Endometrial microvascular endothelial cells (primary cell): ENCODE results near the gene DENND4A. TPM values are rescaled to one million over a fixed set of nuclear protein-coding genes. Genes with fewer than 3 reads are reported as not detected.
"Not testable (repeated sequence)": the region's sequence is repeated elsewhere in the genome, so short reads cannot be mapped to it uniquely, and the experiment has no call there.

Experiments
- in situ Hi-C: cut with HindIII; loops from 2 replicates; pipeline ENCODE4 v1.10.0; 2017; ENCODE audit warnings: low sequenced_read_pairs, low pct_unique_long_range_greater_than_20kb; ENCODE audit errors: inconsistent ontology term
- total RNA-seq: library from RNA; depleted of rRNA; stranded (reverse); fragments of >200 nt; gene quantifications from one replicate; pipeline ENCODE4 v1.2.3, GENCODE V29; 2015; ENCODE audit errors: inconsistent ontology term

DENND4A gene
- total RNA-seq, 1 donor from 2014 or later, result 21.2 TPM

GRCh38 chr15:65792988-65793817 lies 1.1 kb upstream of the DENND4A start:
- in situ Hi-C loops, result no loop called here

DNA sequence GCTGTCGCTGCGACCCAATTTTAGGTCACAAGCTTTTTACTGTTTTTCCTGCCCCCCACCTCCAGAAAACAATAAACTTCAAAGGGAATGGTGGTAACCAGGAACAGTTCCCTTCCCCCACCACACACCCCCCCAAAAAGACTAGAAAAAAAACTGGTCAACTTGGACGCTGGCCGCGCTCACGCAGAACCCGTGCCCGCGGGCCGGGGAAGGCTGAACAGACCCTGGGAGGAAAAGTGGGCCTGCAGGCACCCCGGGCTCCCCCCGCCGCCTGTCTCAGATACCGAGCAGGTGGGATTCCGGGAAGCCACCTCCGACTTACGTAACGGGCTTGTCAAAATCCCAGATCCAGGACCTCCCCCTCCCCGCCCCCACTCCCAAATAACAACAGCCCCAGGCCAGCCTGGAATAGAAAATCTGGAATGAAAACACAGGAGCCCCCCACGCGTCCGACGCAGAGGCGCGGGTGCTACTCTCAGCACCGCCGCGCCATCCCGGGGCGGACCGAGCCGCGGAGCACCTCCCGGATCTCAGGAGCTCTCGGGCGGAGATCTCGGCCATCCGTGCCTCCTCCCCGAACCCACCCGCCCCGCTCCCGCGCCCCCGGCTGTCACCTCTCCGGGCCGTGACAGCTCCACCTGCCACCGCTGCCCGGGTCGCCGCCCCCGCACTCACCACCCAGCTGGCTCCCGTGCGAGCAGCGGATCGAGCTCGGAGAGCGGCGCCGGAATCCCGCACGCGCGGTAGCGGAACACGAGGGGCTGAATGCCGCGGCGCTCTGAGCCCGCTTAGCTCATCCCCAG lies 557 bp downstream of the DENND4A start:
- in situ Hi-C loops, result no loop called here

GRCh38 chr15:65790694-65791334 lies 1.3 kb downstream of the DENND4A start:
- in situ Hi-C loops, result no loop called here

DNA sequence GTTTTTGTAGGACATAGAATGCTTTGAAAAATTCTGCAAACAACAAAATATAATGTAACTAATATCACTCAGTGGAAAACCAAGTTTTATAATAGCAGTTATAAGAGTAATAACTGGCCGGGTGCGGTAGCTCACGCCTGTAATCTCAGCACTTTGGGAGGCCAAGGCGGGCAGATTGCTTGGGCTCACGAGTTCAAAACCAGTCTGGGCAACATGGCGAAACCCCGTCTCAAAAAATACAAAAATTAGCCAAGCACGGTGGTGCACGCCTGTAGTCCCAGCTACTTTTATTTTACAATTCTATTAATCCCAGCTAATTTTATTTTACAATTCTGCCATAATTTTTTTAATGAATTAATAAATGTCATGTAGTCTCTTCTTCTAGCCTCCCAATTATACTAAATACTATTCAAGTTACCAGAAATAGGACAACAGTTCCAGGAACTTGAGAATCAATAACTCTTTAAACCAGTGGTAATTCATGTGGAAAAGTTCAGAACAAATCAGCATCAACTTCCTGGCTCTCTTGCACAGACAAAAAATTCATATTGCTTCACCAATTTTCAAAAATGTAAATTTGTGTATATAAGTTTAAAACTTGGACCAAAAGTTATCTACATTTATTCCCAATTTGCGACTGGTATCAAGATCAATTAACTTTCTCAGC lies 2.2 kb downstream of the DENND4A start:
- in situ Hi-C loops, result no loop called here

DNA sequence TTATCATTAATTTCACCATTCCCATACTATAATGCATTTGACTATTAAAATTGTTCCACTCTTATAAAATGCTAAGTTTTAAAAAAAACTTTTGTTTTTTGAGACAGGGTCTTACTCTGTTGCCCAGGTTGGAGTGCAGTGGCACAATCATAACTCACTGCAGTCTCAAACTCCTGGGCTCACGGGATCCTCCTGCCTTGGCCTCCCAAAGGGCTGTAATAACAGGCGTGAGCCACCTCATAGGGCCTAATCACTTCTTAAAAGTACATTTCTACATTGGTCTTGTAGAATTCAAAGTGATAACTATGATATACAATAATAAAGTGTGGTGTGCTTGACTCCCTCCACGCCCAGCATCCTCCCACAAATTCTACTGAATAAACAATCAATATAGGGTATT lies 3.0 kb downstream of the DENND4A start:
- in situ Hi-C loops, result no loop called here

- in situ Hi-C loops, result no loop called here
These were observed 4.8 kb downstream of the DENND4A start for GRCh38 chr15:65787260-65787659.

DNA sequence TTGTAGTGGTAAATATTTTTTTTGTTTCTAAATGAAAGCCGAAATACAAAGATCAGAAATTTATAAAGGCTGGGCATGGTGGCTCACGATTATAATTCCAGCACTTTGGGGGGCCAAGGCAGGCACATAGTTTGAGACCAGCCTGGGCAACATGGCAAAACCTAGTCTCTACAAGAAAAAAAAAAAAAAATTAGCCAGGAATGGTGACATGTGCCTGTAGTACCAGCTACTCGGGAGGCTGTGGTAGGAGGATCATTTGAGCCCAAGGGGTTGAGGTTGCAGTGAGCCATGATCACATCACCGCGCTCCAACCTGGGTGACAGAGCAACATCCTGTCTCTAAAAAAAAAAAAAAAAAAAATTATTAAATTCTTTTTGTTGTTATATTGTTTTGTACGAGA lies 6.9 kb downstream of the DENND4A start:
- in situ Hi-C loops, result no loop called here

- in situ Hi-C loops, result no loop called here
These were observed 8.2 kb downstream of the DENND4A start for GRCh38 chr15:65783872-65784271.

GRCh38 chr15:65782096-65782495 lies 10.0 kb downstream of the DENND4A start:
- in situ Hi-C loops, result no loop called here

GRCh38 chr15:65778701-65779100 lies 13.4 kb downstream of the DENND4A start:
- in situ Hi-C loops, result not testable (repeated sequence)

- in situ Hi-C loops, result no loop called here
These were observed 13.8 kb downstream of the DENND4A start for GRCh38 chr15:65778269-65778668.

GRCh38 chr15:65777843-65778242 lies 14.2 kb downstream of the DENND4A start:
- in situ Hi-C loops, result no loop called here

DNA sequence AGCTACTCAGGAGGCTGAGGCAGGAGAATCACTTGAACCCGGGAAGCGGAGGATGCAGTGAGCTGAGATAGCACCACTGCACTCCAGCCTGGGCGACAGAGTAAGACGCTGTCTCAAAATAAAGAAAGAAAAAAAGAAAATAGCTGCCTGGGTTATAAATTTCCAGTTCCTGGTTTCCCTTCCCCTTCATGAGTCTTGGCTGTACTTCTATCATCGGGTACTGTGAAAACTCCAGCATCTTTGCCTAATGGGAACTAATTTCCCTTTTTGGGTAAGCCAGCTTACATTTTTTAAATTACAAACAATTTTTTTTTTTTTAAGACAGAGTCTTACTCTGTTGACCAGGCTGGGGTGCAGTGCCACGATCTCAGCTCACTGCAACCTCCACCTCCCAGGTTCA lies 15.0 kb downstream of the DENND4A start:
- in situ Hi-C loops, result no loop called here

DNA sequence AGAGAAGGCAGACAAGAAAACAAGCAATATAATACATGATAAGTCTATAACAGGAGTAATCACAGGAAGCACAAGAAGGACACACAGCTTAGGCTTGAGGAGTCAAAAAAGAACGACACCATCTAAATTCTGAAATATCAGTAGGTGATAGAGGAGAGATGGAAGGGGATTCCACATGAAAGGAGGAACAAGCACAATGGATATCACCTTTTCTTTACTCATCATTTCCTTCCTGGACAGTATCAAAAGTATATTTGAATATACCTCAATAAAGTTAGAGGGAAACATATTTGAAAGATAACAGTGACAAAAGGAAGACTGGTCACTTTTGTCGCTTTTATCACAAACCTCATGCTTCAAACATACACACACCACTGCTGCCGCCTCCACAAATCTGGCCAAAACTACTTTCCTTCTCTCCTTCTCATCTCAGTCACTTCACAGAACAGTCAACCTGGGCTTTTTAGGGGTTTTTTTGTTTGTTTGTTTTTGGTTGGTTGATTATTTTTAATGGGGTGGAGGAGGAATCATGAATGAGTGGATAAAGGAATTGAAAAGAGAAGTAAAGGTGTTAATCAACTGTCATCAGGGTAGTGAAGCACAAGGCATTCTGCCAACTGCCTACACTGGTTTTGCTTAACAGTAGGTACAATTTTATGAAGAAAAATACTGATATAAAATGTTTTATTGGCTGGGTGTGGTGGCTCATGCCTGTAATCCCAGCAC lies 18.5 kb downstream of the DENND4A start:
- in situ Hi-C loops, result no loop called here

DNA sequence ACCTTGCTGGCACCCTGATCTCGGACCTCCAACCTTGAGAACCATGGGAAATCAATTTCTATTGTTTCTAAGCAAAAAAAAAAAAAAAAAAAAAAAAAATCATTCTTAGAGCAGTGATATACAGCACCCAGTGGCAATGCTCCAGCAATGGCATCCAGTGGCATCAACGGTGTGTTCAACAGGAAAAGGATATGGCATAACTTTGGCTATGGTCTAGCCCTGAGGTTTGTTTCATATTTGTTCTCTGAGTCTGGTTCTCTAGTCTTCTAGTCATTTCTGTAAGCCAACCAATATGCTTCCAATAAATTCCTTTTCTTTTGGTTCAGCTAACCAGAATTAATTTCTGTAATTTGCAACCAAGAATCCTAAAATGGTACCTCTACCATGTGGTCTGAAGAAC lies 19.2 kb downstream of the DENND4A start:
- in situ Hi-C loops, result no loop called here

DNA sequence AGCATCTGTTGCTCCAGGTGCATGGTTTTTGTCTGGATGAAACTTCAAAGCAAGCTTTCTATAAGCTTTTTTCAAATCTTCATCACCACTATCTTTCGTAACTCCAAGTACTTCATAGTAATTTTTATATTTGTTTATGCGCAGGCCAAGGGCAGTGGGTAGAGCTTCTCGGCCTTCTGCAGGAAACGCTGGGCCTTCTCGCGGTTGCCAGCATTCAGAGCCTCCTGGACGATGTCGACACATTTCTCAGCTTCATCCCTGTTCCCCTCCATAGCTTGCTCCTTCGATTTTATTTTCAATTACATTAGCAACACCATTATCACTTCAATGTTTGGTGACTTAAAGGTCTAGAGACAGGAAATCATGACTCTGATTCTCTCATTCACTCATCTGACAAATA lies 20.2 kb downstream of the DENND4A start:
- in situ Hi-C loops, result no loop called here

DNA sequence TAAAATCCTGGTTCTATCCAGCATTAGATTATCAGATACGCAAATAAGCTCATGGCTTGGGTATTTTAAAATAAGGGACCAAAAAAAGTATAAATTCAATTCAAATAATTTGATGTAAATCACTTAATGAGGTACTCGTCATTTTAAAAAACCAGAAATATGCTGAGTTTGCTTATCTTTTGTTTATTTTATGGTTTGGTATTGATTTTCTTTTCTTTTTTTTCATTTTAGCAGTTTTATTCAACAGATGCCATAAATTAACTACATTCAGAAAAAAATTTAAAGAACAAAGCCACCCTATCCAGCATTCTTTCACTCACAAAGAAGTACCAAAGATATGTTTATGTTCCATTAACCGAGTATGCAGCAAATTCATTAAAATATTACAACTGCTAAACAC lies 22.6 kb downstream of the DENND4A start:
- in situ Hi-C loops, result no loop called here

GRCh38 chr15:65767895-65768294 lies 24.2 kb downstream of the DENND4A start:
- in situ Hi-C loops, result no loop called here

DNA sequence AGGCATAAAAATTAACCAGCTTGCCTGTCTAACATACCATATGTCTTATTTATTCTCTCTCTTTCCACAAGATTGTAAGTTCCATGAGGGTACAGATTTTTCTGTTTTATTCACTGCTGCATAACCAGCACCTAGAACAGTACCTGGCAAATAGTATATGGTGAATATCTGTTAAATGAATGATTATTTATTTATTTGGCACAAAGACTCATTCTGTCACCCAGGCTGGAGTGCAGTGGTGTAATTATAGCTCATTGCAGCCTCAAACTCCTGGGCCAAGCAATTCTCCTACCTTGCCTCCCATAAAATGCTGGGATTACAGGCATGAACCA lies 24.9 kb downstream of the DENND4A start:
- in situ Hi-C loops, result no loop called here
